A673 (cell line): ENCODE results near the gene STK11. TPM values are rescaled to one million over a fixed set of nuclear protein-coding genes. Genes with fewer than 3 reads are reported as not detected.

Experiments
- BruUV-seq: library from RNA; stranded (reverse); fragments of 400-500 nt; replicated peaks from 2 replicates; lab custom pipeline; 2021; lab: Mats Ljungman, UMichigan
- CTCF ChIA-PET: fragments of 300-600 bp; sonication (Branson Sonifier 250); formaldehyde crosslinking; loops from one replicate; lab custom pipeline; 2022; ENCODE audit warnings: antibody characterized with exemption; lab: Charles Lee
- POLR2A ChIA-PET: fragments of 300-600 bp; sonication (Branson Sonifier 250); formaldehyde crosslinking; loops from one replicate; lab custom pipeline; 2022; ENCODE audit warnings: antibody characterized with exemption; ENCODE audit not compliant: low non-redundant PET; lab: Charles Lee
- DNase-seq: peaks from one replicate; pipeline ENCODE4 v3.0.0-alpha.2; 2015; ENCODE audit warnings: low spot score
- H3K27ac ChIP-seq: fragments of 200-600 bp; sonication (generic); 2 replicates; pipeline ENCODE4 v1.5.1; 2016; ENCODE audit warnings: mixed run types, low read depth, mild to moderate bottlenecking, mixed read lengths, antibody characterized with exemption, low read length; ENCODE audit not compliant: poor library complexity, severe bottlenecking
- H3K27me3 ChIP-seq: fragments of 200-600 bp; sonication (generic); replicated peaks from 2 replicates; pipeline ENCODE4 v1.6.1; 2017; ENCODE audit warnings: mixed run types, low read depth, mild to moderate bottlenecking, mixed read lengths, antibody characterized with exemption, low read length; ENCODE audit not compliant: insufficient read depth, poor library complexity
- H3K36me3 ChIP-seq: fragments of 200-600 bp; sonication (generic); 2 replicates; pipeline ENCODE4 v1.6.1; 2016; ENCODE audit warnings: mixed run types, mild to moderate bottlenecking, mixed read lengths, antibody characterized with exemption, low read length; ENCODE audit not compliant: insufficient read depth, poor library complexity, severe bottlenecking
- H3K4me1 ChIP-seq: fragments of 200-600 bp; sonication (generic); 2 replicates; pipeline ENCODE4 v1.6.1; 2017; ENCODE audit warnings: mixed run types, mild to moderate bottlenecking, mixed read lengths, antibody characterized with exemption, low read length; ENCODE audit not compliant: insufficient read depth, poor library complexity, severe bottlenecking
- H3K4me3 ChIP-seq: fragments of 200-600 bp; sonication (generic); 2 replicates; pipeline ENCODE4 v1.5.1; 2016; ENCODE audit warnings: low read depth, mixed run types, mild to moderate bottlenecking, mixed read lengths, low read length; ENCODE audit not compliant: poor library complexity, severe bottlenecking
- H3K9me3 ChIP-seq: fragments of 200-600 bp; sonication (generic); 2 replicates; pipeline ENCODE4 v1.6.1; 2016; ENCODE audit warnings: mixed run types, low read depth, mild to moderate bottlenecking, mixed read lengths, antibody characterized with exemption, low read length; ENCODE audit not compliant: poor library complexity, severe bottlenecking
- EZH2 ChIP-seq: fragments of 200-600 bp; sonication (generic); IDR thresholded peaks from 2 replicates; pipeline ENCODE4 v1.6.1; 2017; ENCODE audit warnings: borderline replicate concordance, low read depth, mild to moderate bottlenecking, mixed read lengths, antibody characterized with exemption, low read length; ENCODE audit not compliant: poor library complexity, severe bottlenecking
- intact Hi-C: fragments of 100-400 bp; cut with micrococcal nuclease; formaldehyde crosslinking; loops from one replicate; pipeline ENCODE4 v1.10.0; 2022; ENCODE audit not compliant: unreplicated experiment
- total RNA-seq: library from RNA; stranded (reverse); gene quantifications from 2 replicates; pipeline ENCODE4 v1.2.3, GENCODE V29; 2021
- TF ChIP-seq, protein P1 (sequence below): fragments of 300-800, 200-600 bp; sonication (generic); conservative IDR thresholded peaks from 2 replicates; pipeline ENCODE4 v1.5.1; 2017; ENCODE audit warnings: low read depth, mild to moderate bottlenecking, antibody characterized with exemption, low read length, moderate library complexity, mixed read lengths

STK11 gene
- total RNA-seq, 1 experiment from 2014 or later = 64.9 TPM

DNA sequence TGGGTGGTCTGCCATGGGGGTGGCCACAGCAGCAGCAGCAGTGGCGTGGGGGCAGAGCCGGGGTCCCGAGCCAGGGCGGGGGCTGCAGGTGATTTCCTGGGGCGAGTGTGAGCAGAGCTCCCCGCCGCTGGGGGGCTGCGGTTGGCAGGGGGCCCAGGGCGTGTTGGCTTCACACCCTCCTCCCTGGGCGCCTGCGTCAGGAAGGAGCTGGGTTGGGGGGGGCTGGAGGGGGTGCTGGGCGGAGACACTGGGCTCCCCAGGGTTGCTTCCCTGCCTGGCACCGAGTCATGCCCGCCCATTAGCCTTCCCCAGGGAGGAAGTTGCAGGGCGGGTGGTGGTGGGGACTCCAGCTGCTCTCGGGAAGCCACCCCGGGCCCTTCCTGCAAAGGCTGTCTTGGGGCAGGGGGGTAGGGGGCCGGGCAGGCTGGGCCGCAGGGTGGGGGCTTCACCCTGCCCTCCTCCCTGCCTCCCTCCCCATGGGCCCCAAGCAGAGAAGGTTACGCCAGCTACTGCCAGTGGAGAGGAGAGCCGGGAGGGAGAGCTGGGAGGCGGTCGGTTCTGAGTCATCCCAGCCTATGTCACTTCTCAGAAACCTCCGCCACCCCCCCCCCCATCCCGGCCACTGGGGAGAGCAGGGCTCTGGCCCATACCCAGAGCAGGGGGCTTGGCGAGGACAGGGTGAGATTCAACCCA, 47.4 kb downstream of the STK11 start:
- no TSS peak for BruUV-seq
- H3K4me1 ChIP-seq = peaks cover 49% of the 10 kb centered on the region
- TF ChIP-seq, protein P1, sequence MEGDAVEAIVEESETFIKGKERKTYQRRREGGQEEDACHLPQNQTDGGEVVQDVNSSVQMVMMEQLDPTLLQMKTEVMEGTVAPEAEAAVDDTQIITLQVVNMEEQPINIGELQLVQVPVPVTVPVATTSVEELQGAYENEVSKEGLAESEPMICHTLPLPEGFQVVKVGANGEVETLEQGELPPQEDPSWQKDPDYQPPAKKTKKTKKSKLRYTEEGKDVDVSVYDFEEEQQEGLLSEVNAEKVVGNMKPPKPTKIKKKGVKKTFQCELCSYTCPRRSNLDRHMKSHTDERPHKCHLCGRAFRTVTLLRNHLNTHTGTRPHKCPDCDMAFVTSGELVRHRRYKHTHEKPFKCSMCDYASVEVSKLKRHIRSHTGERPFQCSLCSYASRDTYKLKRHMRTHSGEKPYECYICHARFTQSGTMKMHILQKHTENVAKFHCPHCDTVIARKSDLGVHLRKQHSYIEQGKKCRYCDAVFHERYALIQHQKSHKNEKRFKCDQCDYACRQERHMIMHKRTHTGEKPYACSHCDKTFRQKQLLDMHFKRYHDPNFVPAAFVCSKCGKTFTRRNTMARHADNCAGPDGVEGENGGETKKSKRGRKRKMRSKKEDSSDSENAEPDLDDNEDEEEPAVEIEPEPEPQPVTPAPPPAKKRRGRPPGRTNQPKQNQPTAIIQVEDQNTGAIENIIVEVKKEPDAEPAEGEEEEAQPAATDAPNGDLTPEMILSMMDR = peak; percentile 46; the same call in 1 of the 2 replicates
- TF ChIP-seq EZH2 = no peak
- H3K27ac ChIP-seq = peak overlapping the region; percentile 96
- CTCF ChIA-PET = interaction anchor here (0.7 to 1.4 kb wide), 4 partner anchors 9 to 16 kb away, joined by 5 to 16 read pairs (median 10); partner anchors contain the start of gene CIRBP
- peaks cover 61% of the 10 kb centered on the region for H3K36me3 ChIP-seq
- peak overlapping the region; percentile 96 for H3K4me3 ChIP-seq
- peak; percentile 98 for DNase-seq
- H3K27me3 ChIP-seq = no peaks in the 10 kb centered on the region
- H3K9me3 ChIP-seq = no peaks in the 10 kb centered on the region
- intact Hi-C loops = no loop called here
- POLR2A ChIA-PET = interaction anchor here (0.7 to 1.4 kb wide), 2 partner anchors 8 to 16 kb away, joined by 3 to 26 read pairs; partner anchors contain the start of gene CIRBP

DNA sequence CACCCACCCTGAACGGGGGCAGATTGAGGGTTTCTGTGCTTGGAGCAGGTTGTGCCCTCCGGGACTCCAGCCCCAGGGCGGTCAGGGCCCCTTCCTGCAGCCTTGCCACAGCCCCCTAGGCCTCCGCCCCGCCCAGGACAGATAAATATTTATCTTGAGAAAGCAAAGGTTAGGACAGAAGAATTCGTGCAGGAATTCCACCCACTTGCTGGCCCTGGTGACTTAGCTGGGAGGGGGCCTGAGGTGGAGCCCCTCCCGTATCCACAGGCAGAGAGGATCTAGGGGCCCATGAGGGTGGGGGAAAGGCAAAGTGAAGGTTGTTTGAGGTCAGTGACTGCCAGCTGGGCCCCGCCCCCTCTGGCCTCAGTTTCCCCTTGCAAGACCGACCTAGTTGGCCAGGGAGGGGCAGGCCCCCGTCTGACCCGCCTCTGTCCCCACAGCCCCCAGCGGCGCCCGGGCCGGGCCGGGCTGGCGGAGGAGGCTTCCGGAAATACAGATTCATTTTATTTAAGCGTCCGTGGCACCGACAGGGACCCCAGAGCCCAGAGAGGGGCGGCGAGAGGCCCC, 48.0 kb downstream of the STK11 start:
- H3K4me3 ChIP-seq = peak overlapping the region; percentile 96
- POLR2A ChIA-PET = interaction anchor here (0.7 to 1.4 kb wide), 2 partner anchors 9 to 15 kb away, joined by 3 to 26 read pairs; partner anchors contain the start of gene CIRBP
- BruUV-seq = no TSS peak
- CTCF ChIA-PET = interaction anchor here (0.7 to 1.4 kb wide), 4 partner anchors 9 to 15 kb away, joined by 5 to 16 read pairs (median 10); partner anchors contain the start of gene CIRBP
- peaks cover 62% of the 10 kb centered on the region for H3K36me3 ChIP-seq
- TF ChIP-seq EZH2 = no peak
- TF ChIP-seq, protein P1 = no peak
- H3K9me3 ChIP-seq = no peaks in the 10 kb centered on the region
- H3K27ac ChIP-seq = peak overlapping the region; percentile 96
- no peaks in the 10 kb centered on the region for H3K27me3 ChIP-seq
- peaks cover 54% of the 10 kb centered on the region for H3K4me1 ChIP-seq
- no peak for DNase-seq
- intact Hi-C loops = no loop called here

DNA sequence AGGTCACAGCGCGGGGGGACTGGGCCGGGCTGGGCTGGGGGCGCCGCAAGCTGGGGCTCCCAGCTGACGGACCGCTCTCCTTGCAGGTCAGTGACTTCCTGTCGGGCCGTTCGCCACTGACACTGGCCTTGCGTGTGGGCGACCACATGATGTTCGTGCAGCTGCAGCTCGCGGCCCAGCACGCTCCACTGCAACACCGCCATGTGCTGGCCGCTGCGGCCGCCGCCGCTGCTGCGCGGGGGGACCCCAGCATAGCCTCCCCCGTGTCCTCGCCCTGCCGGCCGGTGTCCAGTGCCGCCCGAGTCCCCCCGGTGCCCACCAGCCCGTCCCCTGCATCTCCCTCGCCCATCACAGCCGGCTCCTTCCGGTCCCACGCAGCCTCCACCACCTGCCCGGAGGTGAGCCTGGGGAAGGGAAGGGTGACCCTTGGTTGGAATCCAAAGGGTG, 48.5 kb downstream of the STK11 start:
- no TSS peak for BruUV-seq
- no peak for DNase-seq
- no peaks in the 10 kb centered on the region for H3K9me3 ChIP-seq
- H3K36me3 ChIP-seq = peaks cover 62% of the 10 kb centered on the region
- ChIA-PET CTCF (no interaction called here), POLR2A (no interaction called here)
- H3K4me3 ChIP-seq = peak overlapping the region; percentile 96
- intact Hi-C loops = no loop called here
- TF ChIP-seq EZH2 = no peak
- TF ChIP-seq, protein P1 = no peak
- peaks cover 59% of the 10 kb centered on the region for H3K4me1 ChIP-seq
- H3K27ac ChIP-seq = peak overlapping the region; percentile 96
- H3K27me3 ChIP-seq = no peaks in the 10 kb centered on the region
